ENCODE measurements around the gene TMEM131L. TPM values are rescaled to one million over a fixed set of nuclear protein-coding genes. Genes with fewer than 3 reads are reported as not detected.

The TMEM131L gene
- total RNA-seq, 1 donor from 2014 or later, result 27.0 TPM

DNA sequence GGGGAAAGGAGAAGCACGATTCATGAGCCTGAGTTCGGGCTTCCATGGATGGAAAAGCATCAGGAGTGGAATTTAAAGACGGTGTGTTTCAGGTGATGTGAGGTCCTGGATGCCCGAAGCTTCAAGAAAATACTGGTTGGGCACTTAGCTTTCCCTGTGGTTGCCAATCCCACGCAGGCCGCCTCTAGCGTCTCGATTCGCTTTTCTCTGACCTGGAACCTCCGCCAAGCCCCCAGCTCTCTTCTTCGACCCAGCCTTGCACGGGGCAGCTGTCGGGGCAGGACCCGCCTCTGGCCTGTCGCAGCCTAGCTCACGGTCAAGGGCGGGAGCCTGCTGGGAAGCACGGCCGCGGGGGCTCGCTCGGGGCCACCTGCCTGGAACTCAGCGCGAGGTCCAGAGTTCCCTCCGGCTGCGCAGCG, 217.6 kb downstream of the TMEM131L start:
- no peak for DNase-seq (ENCODE audit: low spot score)

DNA sequence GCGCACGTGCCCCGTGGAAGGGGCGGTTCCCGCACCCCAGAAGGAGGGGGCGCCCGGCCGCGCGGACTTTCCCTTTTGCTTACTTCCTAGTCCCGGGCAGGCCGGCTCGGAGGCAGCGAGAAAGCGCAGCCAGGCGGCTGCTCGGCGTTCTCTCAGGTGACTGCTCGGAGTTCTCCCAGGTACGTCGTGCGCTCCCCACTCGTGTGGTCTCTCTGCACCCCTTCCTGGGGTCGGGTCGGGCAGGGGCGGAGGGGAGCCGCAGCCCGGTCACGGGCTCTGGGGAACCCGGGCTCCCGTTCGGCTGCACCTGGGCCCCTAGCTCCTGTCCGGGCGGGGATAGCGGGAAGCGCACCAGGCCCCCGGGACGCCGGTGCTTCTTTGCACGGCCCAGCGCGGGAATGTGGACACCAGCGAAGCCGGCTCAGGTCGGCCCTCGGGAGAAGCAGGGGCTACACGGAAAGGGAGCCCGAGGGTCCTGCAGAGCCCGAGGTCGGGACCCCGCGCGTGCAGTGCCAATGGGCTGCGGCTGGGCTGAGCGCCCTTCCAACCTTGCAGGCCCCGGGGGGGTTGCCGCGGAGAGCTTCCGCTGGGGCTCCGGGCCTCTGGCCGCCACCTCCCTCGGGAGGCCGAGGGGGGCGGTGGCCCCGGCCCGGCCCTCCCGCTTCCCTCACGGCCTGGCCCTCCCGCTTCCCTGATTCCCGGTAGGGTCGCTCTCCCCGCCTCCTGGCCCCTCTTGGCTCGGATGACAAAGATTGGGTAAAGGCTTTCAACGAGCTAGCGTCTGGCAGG, 218.2 kb downstream of the TMEM131L start, which contains the start of gene TLR2:
TLR2 (plus strand) TSS at position 99 of the 789 bp plus-strand sequence. CDS start 18,628 bp downstream, outside the sequence.
- peak; percentile 97 for DNase-seq (ENCODE audit: low spot score)

DNA sequence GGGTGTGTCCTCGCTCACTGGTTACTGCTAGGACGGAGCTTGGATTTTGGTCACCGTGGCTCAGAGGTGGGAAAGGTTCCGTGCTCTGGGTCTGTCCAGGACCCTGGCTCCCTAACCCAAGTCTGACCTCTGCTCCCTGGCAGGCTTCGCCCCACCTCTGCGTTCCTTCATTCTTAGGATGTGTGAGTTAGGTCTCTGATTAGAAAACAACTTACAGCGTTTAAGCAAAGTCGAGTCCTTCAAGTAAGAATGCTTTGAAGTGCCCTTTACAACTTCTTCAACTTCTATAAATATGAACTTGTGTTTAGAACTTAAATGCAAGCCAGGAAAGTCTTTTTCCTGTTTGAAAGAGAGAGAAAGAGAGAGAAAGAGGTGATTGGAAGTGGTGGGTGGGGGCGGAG, 218.8 kb downstream of the TMEM131L start:
- no peak for DNase-seq (ENCODE audit: low spot score)

Other genes with a start within 250 kb of the TMEM131L start
- gene MND1, start 121.7 kb upstream of the TMEM131L start, total RNA-seq, result not detected
- gene TLR2, start 217.9 kb downstream of the TMEM131L start, total RNA-seq, result 81.6 TPM